Activated T-helper 1 cell treated with anti-CD3 and anti-CD28 coated beads, Interleukin-12 subunit alpha, Interleukin-12 subunit beta, Interleukin-2, Interleukin-4 antibody, amounts not matched to agents 30 ng/mL and 10 ng/mL and 1 ng/mL, durations not matched to agents 14 hours and 24 hours and 36 hours (primary cell): ENCODE results near the gene SCG5. TPM values are rescaled to one million over a fixed set of nuclear protein-coding genes. Genes with fewer than 3 reads are reported as not detected.

Source experiments
- DNase-seq: peaks from one replicate; pipeline ENCODE4 v3.0.0; 2021; ENCODE audit warnings: low spot score
- H3K27ac Mint-ChIP-seq: one replicate; pipeline ENCODE4 v1.8.0; 2021; ENCODE audit warnings: mild to moderate bottlenecking, mixed read lengths
- H3K27me3 Mint-ChIP-seq: one replicate; pipeline ENCODE4 v1.8.0; 2022; ENCODE audit warnings: mild to moderate bottlenecking, moderate library complexity, mixed read lengths; ENCODE audit not compliant: insufficient read depth
- H3K36me3 Mint-ChIP-seq: one replicate; pipeline ENCODE4 v1.8.0; 2021; ENCODE audit warnings: low read depth, mixed read lengths
- H3K4me1 Mint-ChIP-seq: one replicate; pipeline ENCODE4 v1.8.0; 2021; ENCODE audit warnings: low read depth, mixed read lengths
- H3K4me3 Mint-ChIP-seq: one replicate; pipeline ENCODE4 v1.8.0; 2021; ENCODE audit warnings: mild to moderate bottlenecking, moderate library complexity, mixed read lengths
- H3K9me3 Mint-ChIP-seq: one replicate; pipeline ENCODE4 v1.8.0; 2021; ENCODE audit warnings: mixed read lengths
- intact Hi-C: fragments of 100-400 bp; cut with micrococcal nuclease; formaldehyde crosslinking; loops from one replicate; pipeline ENCODE4 v1.15.1; 2024
- total RNA-seq: library from RNA; stranded (reverse); gene quantifications from 2 replicates; pipeline ENCODE4 v1.2.3, GENCODE V29; 2022

Gene SCG5
- total RNA-seq, 1 donor from 2014 or later: 1.6 TPM

DNA sequence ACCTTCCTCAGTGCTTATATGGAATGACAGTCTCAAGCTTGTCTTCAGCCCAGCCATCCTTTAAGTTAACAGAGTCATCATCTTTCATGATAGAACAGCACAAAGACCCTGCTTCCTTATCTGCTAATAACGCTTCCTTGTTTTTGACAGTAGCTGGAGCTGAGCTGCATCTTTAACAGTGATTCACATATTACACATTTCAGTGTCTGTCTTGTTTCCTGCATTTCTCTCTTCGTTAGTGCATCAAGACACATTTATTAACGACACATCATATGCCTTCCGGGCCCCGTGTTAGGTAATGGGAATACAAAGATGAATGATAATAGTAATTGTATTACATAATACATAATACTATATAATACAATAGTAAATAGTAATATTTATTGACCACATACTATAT is 46.0 kb downstream of the SCG5 start:
- DNase-seq: no peak
- Mint-ChIP-seq H3K4me1 (peaks cover 15% of the 10 kb centered on the region), H3K36me3 (peaks cover 6% of the 10 kb centered on the region), H3K27me3 (no peaks in the 10 kb centered on the region), H3K27ac (no peak overlapping the region), H3K9me3 (no peaks in the 10 kb centered on the region), H3K4me3 (no peak overlapping the region)
- intact Hi-C loops: no loop called here

DNA sequence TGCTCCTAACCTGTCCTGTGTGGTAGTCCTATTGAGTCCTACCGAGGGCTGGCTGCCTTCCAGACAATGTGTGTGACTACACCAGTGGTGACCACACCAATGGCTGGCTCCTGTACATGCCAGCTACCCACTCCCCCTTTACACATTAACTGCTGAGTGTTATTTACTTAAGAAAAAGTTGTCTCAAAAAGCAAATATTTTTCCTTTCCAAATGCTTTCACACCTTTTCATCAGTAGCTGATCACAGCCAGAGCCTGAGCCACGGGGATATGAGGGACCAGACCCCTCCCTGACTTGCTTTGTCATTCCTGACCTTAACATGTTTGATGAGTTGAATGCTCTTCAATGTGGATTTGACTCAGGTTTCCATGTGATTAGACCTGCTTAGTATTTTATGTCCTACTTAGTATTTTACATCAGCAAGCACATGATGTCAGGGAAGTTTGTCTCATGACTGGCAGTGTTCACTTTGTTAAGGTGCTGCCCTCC is 46.7 kb downstream of the SCG5 start:
- Mint-ChIP-seq H3K4me3 (no peak overlapping the region), H3K9me3 (no peaks in the 10 kb centered on the region), H3K36me3 (peaks cover 6% of the 10 kb centered on the region), H3K4me1 (peaks cover 14% of the 10 kb centered on the region), H3K27me3 (no peaks in the 10 kb centered on the region), H3K27ac (no peak overlapping the region)
- no peak for DNase-seq
- intact Hi-C loops: no loop called here

DNA sequence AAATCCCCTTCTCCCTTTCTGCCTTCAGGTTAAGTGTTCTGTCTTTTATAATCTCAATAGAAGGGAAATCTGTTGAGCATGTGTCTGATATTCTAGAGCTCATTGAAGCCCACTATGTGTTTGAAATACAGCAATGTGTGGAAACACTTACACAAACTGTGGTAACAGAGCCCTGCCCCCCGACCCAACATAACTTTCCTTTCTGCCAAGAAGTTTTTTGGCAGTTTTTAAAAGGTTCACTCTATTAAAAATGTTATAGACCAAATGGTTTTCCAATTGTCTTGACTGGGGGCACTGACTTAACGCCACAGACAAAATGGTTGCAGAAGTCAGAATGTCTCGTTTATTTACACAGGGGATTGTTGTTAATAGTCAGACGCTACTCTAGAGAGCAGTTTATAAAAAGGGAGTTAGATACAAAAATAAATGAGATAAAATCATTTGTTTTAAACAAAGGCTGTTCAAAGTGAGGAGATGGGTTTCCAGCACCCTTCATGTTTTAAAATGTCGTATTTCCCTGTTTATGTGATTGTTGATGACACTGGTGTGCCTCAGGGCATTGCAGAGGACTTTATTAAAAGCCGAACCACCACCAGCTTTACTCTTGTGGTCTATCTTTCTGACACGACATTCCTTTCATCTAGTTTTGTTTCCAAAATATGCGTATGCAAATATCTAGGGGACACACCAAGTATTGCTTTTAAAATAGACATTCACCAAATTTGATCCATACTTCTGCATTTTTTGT is 49.6 kb downstream of the SCG5 start:
- DNase-seq: no peak
- no peaks in the 10 kb centered on the region for H3K9me3 Mint-ChIP-seq
- no peak overlapping the region for H3K4me3 Mint-ChIP-seq
- no peaks in the 10 kb centered on the region for H3K4me1 Mint-ChIP-seq
- no peaks in the 10 kb centered on the region for H3K36me3 Mint-ChIP-seq
- no peaks in the 10 kb centered on the region for H3K27me3 Mint-ChIP-seq
- intact Hi-C loops: no loop called here
- H3K27ac Mint-ChIP-seq: no peak overlapping the region

DNA sequence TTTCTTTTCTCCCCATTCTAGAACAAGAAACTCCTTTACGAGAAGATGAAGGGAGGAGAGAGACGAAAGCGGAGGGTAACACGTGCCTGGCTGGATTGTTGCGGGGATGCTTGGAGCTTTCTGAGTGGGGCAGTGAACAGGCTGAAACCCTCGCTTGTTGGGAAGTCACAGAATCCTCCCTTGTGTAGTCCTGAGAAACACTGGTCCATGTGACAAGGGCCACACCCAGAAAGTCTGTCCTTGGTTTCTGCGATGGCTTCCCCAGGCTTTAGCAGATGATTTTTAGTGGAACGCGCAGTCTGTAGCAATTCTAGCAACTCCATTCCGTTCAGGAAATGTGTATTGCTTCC is 50.2 kb downstream of the SCG5 start:
- Mint-ChIP-seq H3K4me1 (no peaks in the 10 kb centered on the region), H3K9me3 (no peaks in the 10 kb centered on the region), H3K36me3 (no peaks in the 10 kb centered on the region), H3K4me3 (no peak overlapping the region), H3K27ac (no peak overlapping the region), H3K27me3 (no peaks in the 10 kb centered on the region)
- intact Hi-C loops: no loop called here
- DNase-seq: no peak

DNA sequence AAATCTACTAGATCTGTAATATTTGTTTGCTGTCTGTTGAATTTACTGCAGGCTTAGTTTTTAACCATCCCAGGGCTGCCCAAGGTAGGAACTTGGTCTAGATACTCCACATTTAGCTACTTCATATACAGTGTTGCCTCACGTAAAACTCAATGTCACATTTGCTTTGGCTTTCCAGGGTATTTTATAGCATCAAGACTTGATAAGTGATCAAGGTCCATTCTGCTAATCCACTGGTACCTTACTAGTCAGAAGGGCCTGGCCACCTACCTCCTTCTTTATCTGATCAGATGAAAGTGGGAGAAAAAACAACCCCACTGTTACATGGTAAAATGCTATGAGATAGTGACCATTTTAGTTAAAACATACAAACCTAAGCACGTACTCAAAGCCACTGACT is 50.8 kb downstream of the SCG5 start:
- intact Hi-C loops: no loop called here
- no peaks in the 10 kb centered on the region for H3K36me3 Mint-ChIP-seq
- H3K4me1 Mint-ChIP-seq: no peaks in the 10 kb centered on the region
- no peaks in the 10 kb centered on the region for H3K9me3 Mint-ChIP-seq
- H3K4me3 Mint-ChIP-seq: no peak overlapping the region
- DNase-seq: no peak
- H3K27me3 Mint-ChIP-seq: no peaks in the 10 kb centered on the region
- H3K27ac Mint-ChIP-seq: no peak overlapping the region

DNA sequence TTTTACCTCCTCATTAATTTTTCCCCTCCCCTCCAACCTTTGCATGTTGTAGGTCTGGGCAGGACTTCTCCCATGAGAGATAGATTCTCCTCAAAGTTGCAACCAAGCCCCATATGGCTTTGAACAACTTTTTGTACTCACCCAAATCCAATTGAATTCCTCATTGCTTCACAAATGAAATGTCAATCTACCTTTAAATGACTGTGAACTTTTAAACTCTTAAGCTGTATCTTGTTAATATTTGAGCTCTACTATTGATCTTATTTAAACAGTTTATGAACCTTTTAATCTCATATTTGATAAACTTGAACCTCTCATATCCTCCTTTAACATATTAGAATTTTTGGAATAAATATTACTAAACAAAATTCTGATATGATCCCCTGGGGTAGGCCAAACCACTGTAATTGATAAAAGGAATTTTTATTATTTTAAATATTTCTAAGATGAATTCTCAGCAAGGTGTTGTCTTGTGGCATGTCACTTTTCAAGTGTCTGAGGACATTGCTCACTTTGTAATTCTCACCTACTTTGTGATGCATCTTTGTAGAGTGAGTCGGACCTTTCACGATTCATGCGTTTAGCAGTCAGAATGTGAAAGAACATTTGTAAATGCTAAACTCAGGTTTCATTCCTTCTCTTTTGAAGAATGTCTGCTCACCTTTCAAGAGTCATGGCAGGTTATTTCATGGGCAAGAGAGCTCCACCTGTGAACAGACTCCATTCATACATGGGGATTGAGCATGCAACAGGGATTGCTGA is 52.9 kb downstream of the SCG5 start:
- H3K27ac Mint-ChIP-seq: no peak overlapping the region
- no peaks in the 10 kb centered on the region for H3K36me3 Mint-ChIP-seq
- no peaks in the 10 kb centered on the region for H3K9me3 Mint-ChIP-seq
- H3K4me3 Mint-ChIP-seq: no peak overlapping the region
- no peaks in the 10 kb centered on the region for H3K4me1 Mint-ChIP-seq
- H3K27me3 Mint-ChIP-seq: peaks cover 3% of the 10 kb centered on the region
- intact Hi-C loops: no loop called here
- DNase-seq: no peak

DNA sequence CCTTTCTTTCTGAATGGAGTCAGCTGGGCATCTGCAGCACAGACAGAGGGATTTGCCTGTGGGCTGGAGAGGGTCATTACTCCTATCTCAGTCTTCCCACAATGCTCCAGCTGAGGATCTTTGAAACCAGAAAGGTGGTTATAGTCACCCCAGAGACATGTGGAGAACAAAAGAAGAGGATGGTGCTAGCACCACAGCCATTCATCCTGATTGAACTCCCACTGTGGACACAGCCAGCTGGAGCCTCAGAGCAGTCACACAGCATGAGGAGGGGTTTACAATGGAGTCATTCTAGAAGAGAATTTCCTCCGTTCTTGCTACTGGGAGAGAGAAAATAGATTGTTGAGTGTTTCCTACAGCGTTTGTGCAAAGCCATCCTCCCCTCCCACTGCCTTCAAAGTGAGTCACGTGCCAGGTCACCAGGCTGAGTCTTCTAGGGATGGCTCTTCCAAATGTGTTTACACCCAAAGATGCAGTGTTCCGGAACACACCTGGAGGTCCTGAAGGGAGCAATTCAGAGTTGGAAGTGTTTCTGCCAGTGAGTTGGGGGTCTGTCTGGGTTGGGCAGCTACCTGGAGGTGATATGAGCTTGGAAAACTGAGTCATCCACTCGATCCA is 57.4 kb downstream of the SCG5 start:
- Mint-ChIP-seq H3K36me3 (no peaks in the 10 kb centered on the region), H3K4me3 (no peak overlapping the region), H3K27me3 (peaks cover 10% of the 10 kb centered on the region), H3K9me3 (no peaks in the 10 kb centered on the region), H3K27ac (no peak overlapping the region), H3K4me1 (no peaks in the 10 kb centered on the region)
- intact Hi-C loops: no loop called here
- DNase-seq: no peak

DNA sequence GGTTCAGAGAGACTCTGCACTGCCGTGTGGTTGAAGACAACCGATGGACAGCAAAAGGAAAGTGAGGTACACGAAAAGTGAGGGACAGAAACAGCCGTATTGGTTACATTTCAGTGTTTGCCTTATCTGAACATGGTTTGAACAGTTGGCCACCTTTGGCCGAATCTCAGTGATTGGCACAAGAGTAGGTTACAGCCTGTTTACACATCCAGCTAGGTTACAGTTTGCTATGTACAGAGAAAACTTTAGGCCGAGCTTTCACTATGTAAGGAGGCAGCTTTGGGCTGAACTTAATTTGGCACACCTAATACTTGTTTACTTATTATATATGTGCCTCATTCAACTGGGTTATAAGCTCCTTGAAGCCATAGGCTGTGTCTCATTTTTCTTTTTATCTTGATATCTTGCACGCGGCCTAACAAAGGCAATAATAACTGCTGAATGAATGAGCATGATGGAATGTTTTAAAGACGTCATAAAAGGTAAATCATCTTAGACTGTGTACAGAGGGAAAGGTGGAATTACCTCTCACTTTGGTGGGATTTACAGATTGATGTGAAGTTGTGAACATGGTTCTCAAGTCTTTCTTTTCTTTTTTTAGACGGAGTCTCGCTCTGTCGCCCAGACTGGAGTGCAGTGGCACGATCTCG is 59.1 kb downstream of the SCG5 start:
- peaks cover 2% of the 10 kb centered on the region for H3K36me3 Mint-ChIP-seq
- intact Hi-C loops: no loop called here
- H3K9me3 Mint-ChIP-seq: no peaks in the 10 kb centered on the region
- no peaks in the 10 kb centered on the region for H3K4me1 Mint-ChIP-seq
- no peak overlapping the region for H3K27ac Mint-ChIP-seq
- no peak for DNase-seq
- peaks cover 10% of the 10 kb centered on the region for H3K27me3 Mint-ChIP-seq
- H3K4me3 Mint-ChIP-seq: no peak overlapping the region

DNA sequence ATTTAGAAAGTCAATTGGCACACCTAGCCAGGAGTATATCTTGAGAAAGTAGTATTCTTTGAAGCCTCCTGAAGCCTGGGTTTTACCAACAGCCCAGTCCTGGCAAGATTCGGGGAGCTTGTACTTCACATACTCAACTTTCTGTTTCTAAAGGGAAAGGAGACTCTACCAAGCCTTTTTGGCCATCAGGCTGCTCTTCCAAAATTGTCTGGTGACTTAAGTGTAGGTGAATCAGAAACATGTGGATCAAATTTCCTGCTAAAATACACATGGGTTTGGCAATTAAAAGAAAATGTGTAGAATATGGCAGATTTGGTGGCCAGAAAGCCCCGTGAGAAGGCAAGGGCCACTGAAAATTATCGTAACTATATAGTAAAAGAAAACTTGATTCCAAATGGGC is 60.4 kb downstream of the SCG5 start:
- no peak for DNase-seq
- Mint-ChIP-seq H3K4me3 (no peak overlapping the region), H3K36me3 (peaks cover 2% of the 10 kb centered on the region), H3K27me3 (peaks cover 17% of the 10 kb centered on the region), H3K27ac (no peak overlapping the region), H3K9me3 (no peaks in the 10 kb centered on the region), H3K4me1 (no peaks in the 10 kb centered on the region)
- intact Hi-C loops: no loop called here

DNA sequence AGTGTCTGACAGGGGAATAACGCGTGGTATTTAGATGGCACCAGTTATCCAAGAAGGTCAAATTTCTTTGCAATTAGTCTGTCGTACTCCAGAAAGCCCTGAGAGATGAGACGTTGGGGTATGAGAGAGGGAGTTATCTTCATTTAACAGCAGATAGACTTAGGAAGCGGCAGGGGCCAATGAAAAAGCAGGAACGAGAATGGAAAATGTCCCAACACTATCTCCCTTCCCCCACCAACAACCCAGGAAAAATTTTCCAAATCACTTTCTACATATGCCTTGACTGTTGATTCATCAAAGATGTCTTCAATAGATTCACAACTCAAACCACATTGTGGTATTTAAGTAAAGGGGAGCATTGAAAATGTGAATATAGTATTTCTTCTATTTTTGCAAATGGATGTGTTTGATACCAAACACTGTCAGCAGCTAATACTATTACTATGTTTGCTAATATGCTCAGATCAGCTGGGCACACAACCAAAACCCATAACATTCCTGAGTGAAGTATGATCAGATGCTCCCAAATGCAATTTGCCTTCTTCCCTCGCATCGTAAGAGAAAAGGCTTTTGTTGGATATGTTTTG is 63.0 kb downstream of the SCG5 start:
- Mint-ChIP-seq H3K4me1 (no peaks in the 10 kb centered on the region), H3K9me3 (no peaks in the 10 kb centered on the region), H3K27me3 (peaks cover 23% of the 10 kb centered on the region), H3K4me3 (no peak overlapping the region), H3K27ac (no peak overlapping the region), H3K36me3 (peaks cover 2% of the 10 kb centered on the region)
- no peak for DNase-seq
- intact Hi-C loops: no loop called here

DNA sequence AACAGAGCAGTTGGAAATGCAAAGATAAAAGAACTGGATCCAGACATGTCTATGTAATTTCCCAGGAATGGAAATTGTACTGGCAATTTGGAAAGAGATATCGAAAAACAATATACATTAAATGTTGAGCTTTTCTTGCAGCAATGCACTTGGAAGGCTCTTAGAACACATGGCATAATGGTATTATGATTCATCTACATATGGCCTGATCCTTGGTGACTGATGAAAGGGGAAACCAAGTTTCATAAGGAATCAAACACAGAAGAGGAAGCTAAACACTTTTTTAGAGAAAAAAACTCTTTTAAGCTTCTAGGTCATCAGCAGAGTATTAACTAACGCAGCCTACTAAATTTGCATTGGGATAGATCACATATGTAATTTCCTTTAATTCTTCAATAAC is 63.9 kb downstream of the SCG5 start:
- peaks cover 25% of the 10 kb centered on the region for H3K27me3 Mint-ChIP-seq
- H3K36me3 Mint-ChIP-seq: peaks cover 2% of the 10 kb centered on the region
- no peak overlapping the region for H3K4me3 Mint-ChIP-seq
- intact Hi-C loops: no loop called here
- no peaks in the 10 kb centered on the region for H3K9me3 Mint-ChIP-seq
- DNase-seq: no peak
- H3K4me1 Mint-ChIP-seq: no peaks in the 10 kb centered on the region
- H3K27ac Mint-ChIP-seq: no peak overlapping the region

DNA sequence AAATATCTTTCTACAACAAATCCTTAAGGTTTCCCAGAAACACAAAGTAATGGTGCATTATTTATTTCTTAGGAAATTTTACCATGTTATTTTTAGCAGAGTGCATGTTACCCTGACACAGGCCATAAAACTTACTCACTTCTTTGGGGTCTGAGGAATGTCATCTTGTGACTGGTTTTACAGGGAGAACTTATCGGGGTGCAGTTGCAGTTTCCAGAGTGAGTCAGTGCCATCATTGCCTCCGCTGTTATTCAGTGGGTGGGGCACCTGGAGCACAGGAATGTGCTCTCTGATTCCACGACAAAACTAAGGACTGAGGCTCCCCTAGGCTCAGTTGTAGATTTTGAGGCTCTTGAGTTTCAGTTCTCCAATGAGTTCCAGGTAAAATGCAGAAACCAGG is 65.2 kb downstream of the SCG5 start:
- H3K4me1 Mint-ChIP-seq: no peaks in the 10 kb centered on the region
- H3K4me3 Mint-ChIP-seq: no peak overlapping the region
- peaks cover 29% of the 10 kb centered on the region for H3K27me3 Mint-ChIP-seq
- H3K27ac Mint-ChIP-seq: no peak overlapping the region
- peaks cover 2% of the 10 kb centered on the region for H3K36me3 Mint-ChIP-seq
- intact Hi-C loops: no loop called here
- H3K9me3 Mint-ChIP-seq: no peaks in the 10 kb centered on the region
- no peak for DNase-seq
